Activated CD8-positive, alpha-beta memory T cell treated with anti-CD3 and anti-CD28 coated beads for 36 hours (primary cell): Measurements from ENCODE around the gene SLC50A1. TPM values are rescaled to one million over a fixed set of nuclear protein-coding genes. Genes with fewer than 3 reads are reported as not detected.
"Not testable (repeated sequence)": the region's sequence is repeated elsewhere in the genome, so short reads cannot be mapped to it uniquely, and the experiment has no call there.

Experiments used
- CTCF ChIA-PET: fragments of 350-600 bp; sonication (Branson Sonifier 250); formaldehyde crosslinking; loops from one replicate; lab custom pipeline; 2021; ENCODE audit warnings: antibody characterized with exemption; lab: Charles Lee
- POLR2A ChIA-PET: fragments of 350-600 bp; sonication (Branson Sonifier 250); formaldehyde crosslinking; loops from one replicate; lab custom pipeline; 2021; ENCODE audit warnings: antibody characterized with exemption; lab: Charles Lee
- total RNA-seq, 2 experiments: library from RNA; stranded (reverse); gene quantifications; one replicate each; pipeline ENCODE4 v1.2.3, GENCODE V29; 2021

SLC50A1 gene
- total RNA-seq, 2 experiments from 2014 or later, result 54.3 to 56.8 TPM

- ChIA-PET POLR2A (no interaction called here), CTCF (interaction anchor here (1.0 kb wide), 1 partner anchor 9 kb away, joined by 4 read pairs; no protein-coding TSS in a partner anchor)
Observed at GRCh38 chr1:155158991-155159390, 23.3 kb downstream of the SLC50A1 start.

- CTCF ChIA-PET, result no interaction called here
- POLR2A ChIA-PET, result no interaction called here
Observed at GRCh38 chr1:155160128-155160527, 24.5 kb downstream of the SLC50A1 start.

- POLR2A ChIA-PET, result not testable (repeated sequence)
- CTCF ChIA-PET, result interaction anchor here (0.6 to 1.1 kb wide), 4 partner anchors 77 to 530 kb away, joined by 3 read pairs; no protein-coding TSS in a partner anchor
Observed at GRCh38 chr1:155162631-155163030, 27.0 kb downstream of the SLC50A1 start.

GRCh38 chr1:155163785-155164184 lies 28.1 kb downstream of the SLC50A1 start:
- CTCF ChIA-PET, result interaction anchor here (0.9 to 1.0 kb wide), 2 partner anchors 13 to 72 kb away, joined by 3 read pairs; no protein-coding TSS in a partner anchor
- POLR2A ChIA-PET, result not testable (repeated sequence)

GRCh38 chr1:155164625-155165024 lies 29.0 kb downstream of the SLC50A1 start:
- POLR2A ChIA-PET, result interaction anchor here (0.6 to 0.9 kb wide), 2 partner anchors 8 to 9 kb away, joined by 3 to 9 read pairs; partner anchors contain the start of genes KRTCAP2 and TRIM46
- CTCF ChIA-PET, result interaction anchor here (0.9 to 1.3 kb wide), 4 partner anchors 14 to 79 kb away, joined by 3 to 9 read pairs (median 4); no protein-coding TSS in a partner anchor

- POLR2A ChIA-PET, result no interaction called here
- CTCF ChIA-PET, result interaction anchor here (0.5 to 10.5 kb wide), 9 partner anchors 18 to 124 kb away, joined by 3 to 94 read pairs (median 4); partner anchors contain the start of genes EFNA1 and SLC50A1
Observed at GRCh38 chr1:155166051-155166470, 30.4 kb downstream of the SLC50A1 start.

- POLR2A ChIA-PET, result interaction anchor here (1.1 kb wide), 1 partner anchor 75 kb away, joined by 5 read pairs; no protein-coding TSS in a partner anchor
- CTCF ChIA-PET, result interaction anchor here (0.5 to 10.5 kb wide), 13 partner anchors 15 to 124 kb away, joined by 3 to 94 read pairs (median 4); partner anchors contain the start of genes EFNA1 and SLC50A1
Observed at GRCh38 chr1:155166471-155167165, 31.0 kb downstream of the SLC50A1 start.

- ChIA-PET CTCF (interaction anchor here (0.6 to 10.5 kb wide), 26 partner anchors 8 to 420 kb away, joined by 3 to 94 read pairs (median 4); partner anchors contain the start of genes DPM3, EFNA1, EFNA3 and SLC50A1), POLR2A (interaction anchor here (1.1 kb wide), 1 partner anchor 76 kb away, joined by 5 read pairs; no protein-coding TSS in a partner anchor)
Observed at GRCh38 chr1:155167166-155168104, 31.8 kb downstream of the SLC50A1 start.

GRCh38 chr1:155168105-155168445 lies 32.4 kb downstream of the SLC50A1 start:
- POLR2A ChIA-PET, result not testable (repeated sequence)
- CTCF ChIA-PET, result interaction anchor here (0.7 to 10.5 kb wide), 21 partner anchors 9 to 98 kb away, joined by 3 to 94 read pairs (median 5); partner anchors contain the start of genes DPM3, EFNA1, EFNA3 and SLC50A1

- CTCF ChIA-PET, result interaction anchor here (1.0 to 10.5 kb wide), 18 partner anchors 10 to 690 kb away, joined by 3 to 94 read pairs (median 5); partner anchors contain the start of genes EFNA1 and EFNA3
- POLR2A ChIA-PET, result no interaction called here
Observed at GRCh38 chr1:155168456-155169210, 33.0 kb downstream of the SLC50A1 start.

- ChIA-PET POLR2A (no interaction called here), CTCF (interaction anchor here (0.7 to 10.5 kb wide), 7 partner anchors 11 to 125 kb away, joined by 3 to 94 read pairs (median 8); no protein-coding TSS in a partner anchor)
Observed at GRCh38 chr1:155169541-155169940, 33.9 kb downstream of the SLC50A1 start.

- CTCF ChIA-PET, result interaction anchor here (0.7 to 10.5 kb wide), 4 partner anchors 40 to 816 kb away, joined by 3 to 94 read pairs (median 75); no protein-coding TSS in a partner anchor
Observed at GRCh38 chr1:155170101-155170785, 34.6 kb downstream of the SLC50A1 start.

GRCh38 chr1:155170806-155171205 lies 35.2 kb downstream of the SLC50A1 start:
- ChIA-PET POLR2A (no interaction called here), CTCF (interaction anchor here (0.7 to 10.5 kb wide), 3 partner anchors 81 to 816 kb away, joined by 3 to 94 read pairs (median 75); no protein-coding TSS in a partner anchor)

More at GRCh38 chr1:155170101-155170785, 34.6 kb downstream of the SLC50A1 start:
- POLR2A ChIA-PET, result no interaction called here

GRCh38 chr1:155171836-155172731 lies 36.4 kb downstream of the SLC50A1 start:
- ChIA-PET POLR2A (interaction anchor here (0.6 to 2.1 kb wide), 4 partner anchors 21 to 87 kb away, joined by 3 to 11 read pairs (median 6); no protein-coding TSS in a partner anchor), CTCF (interaction anchor here (0.7 to 10.5 kb wide), 17 partner anchors 15 to 144 kb away, joined by 3 to 94 read pairs (median 5); a partner anchor contains a TSS)

GRCh38 chr1:155172732-155173477 lies 37.3 kb downstream of the SLC50A1 start, which contains the start of gene KRTCAP2:
KRTCAP2 (minus strand) TSS chr1:155173304; CDS start chr1:155173224, 80 bp downstream.
- CTCF ChIA-PET, result interaction anchor here (0.6 to 10.5 kb wide), 31 partner anchors 14 to 1334 kb away, joined by 3 to 94 read pairs (median 4); partner anchors contain the start of genes ADAM15 and DPM3
- POLR2A ChIA-PET, result interaction anchor here (0.6 to 2.1 kb wide), 8 partner anchors 8 to 88 kb away, joined by 3 to 11 read pairs (median 3); partner anchors contain the start of gene SLC50A1
